Measurements from ENCODE around the gene PRPF39. TPM values are rescaled to one million over a fixed set of nuclear protein-coding genes. Genes with fewer than 3 reads are reported as not detected.

PRPF39 gene
- total and polyA plus RNA-seq, 2 of the 4 experiments (the other 2 are of a cell fraction), result 18.1 to 29.6 TPM

DNA sequence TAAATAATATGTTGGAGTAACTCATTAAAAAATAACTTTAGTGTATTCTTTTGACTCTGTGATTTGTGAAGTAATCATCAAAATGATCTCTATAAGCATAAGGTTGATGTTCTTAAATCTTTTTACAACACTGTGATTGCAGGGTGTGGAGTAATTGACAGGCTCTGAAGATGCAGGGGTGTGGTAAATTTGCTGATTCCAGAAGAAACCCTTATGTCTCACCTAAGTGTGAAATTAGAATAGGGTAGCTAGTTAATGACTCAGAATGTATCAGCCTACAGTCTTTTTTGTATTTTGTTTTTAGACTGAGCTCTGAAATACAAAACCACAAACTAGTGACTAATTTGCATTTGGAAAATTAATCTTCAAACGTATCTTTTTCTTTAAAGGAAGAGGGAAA, 5.9 kb downstream of the PRPF39 start:
- 0 out of 2 replicates have a peak, but pooled peaks cover 1% of the 10 kb centered on the region for H3K36me3 ChIP-seq (ENCODE audit: control insufficient read depth, insufficient read depth, low read length)
- no peak overlapping the region for H2AK9ac ChIP-seq (replicated peaks; ENCODE audit: low read depth, low read length, poor library complexity)
- intact Hi-C loops (cut with micrococcal nuclease) (loop anchor here (5.0 kb wide), 3 partner anchors 128 to 178 kb away; partner anchors contain the start of genes KLHL28 and TOGARAM1), dilution Hi-C loops (cut with HindIII; ENCODE audit: low sequenced_read_pairs, unreplicated experiment) (no loop called here), in situ Hi-C loops (cut with MboI; ENCODE audit: low sequenced_read_pairs) (no loop called here)
- no peak overlapping the region for H2BK20ac ChIP-seq (ENCODE audit: low read depth, low read length)
- H3K4me1 ChIP-seq (ENCODE audit: control insufficient read depth, insufficient read depth, low read length), result peaks cover 2% of the 10 kb centered on the region; the same call in 1 of the 2 replicates
- H4K5ac ChIP-seq (ENCODE audit: low read depth, low read length), result no peak overlapping the region
- H3K9ac ChIP-seq (ENCODE audit: low read depth, low read length), result no peak overlapping the region
- H2BK5ac ChIP-seq (ENCODE audit: low read depth, low read length, poor library complexity, severe bottlenecking), result no peak overlapping the region
- no peak overlapping the region for H3K56ac ChIP-seq (ENCODE audit: extremely low read depth, insufficient read depth, low read length)
- TF ChIP-seq MAFK (IDR thresholded peaks at IDR 0.05; ENCODE audit: low read depth, low read length) (peak; percentile 67), CEBPB (IDR thresholded peaks at IDR 0.05; ENCODE audit: low read depth, low read length) (no peak)
- ChIA-PET CTCF (no interaction called here), POLR2A (ENCODE audit: unreplicated experiment) (no interaction called here)
- H3K4me2 ChIP-seq (ENCODE audit: low read depth, low read length), result no peak overlapping the region
- no peak overlapping the region for H2AK5ac ChIP-seq (ENCODE audit: low read depth, low read length)
- ATAC-seq (ENCODE audit: low read depth) (peak; percentile 52; the same call in 1 of the 2 replicates), DNase-seq (peak; percentile 61)
- H3K9me1 ChIP-seq (ENCODE audit: insufficient read depth, low read length), result peaks cover 7% of the 10 kb centered on the region
- H3K27ac ChIP-seq (ENCODE audit: insufficient read depth, low read length), result no peak overlapping the region
- no peak overlapping the region for H2BK120ac ChIP-seq (ENCODE audit: low read depth, low read length)
- no peaks in the 10 kb centered on the region for H3K9me3 ChIP-seq (ENCODE audit: control insufficient read depth, insufficient read depth, low read length)
- H4K8ac ChIP-seq (ENCODE audit: low read depth in 2 of 2, low read length in 2 of 2), result no peak overlapping the region
- H3K4me3 ChIP-seq (ENCODE audit: insufficient read depth, low read depth, low read length), result no peak overlapping the region
- H3K18ac ChIP-seq (ENCODE audit: low read depth, low read length), result no peak overlapping the region
- H3K14ac ChIP-seq (replicated peaks; ENCODE audit: low read depth, low read length), result no peak overlapping the region
- no peaks in the 10 kb centered on the region for H3K27me3 ChIP-seq (ENCODE audit: control insufficient read depth, insufficient read depth, low read length)
- no peak overlapping the region for H3K4ac ChIP-seq (ENCODE audit: low read depth, low read length)
- WGBS, 2 experiments (ENCODE audit: extremely low coverage in 2 of 2, insufficient read length in 1 of 2), result no CpG with 5 or more reads among the region's 1 CpG
- peaks cover 7 to 34% of the 10 kb centered on the region in 2 experiments; a peak in 3 of 4 replicates for H3K79me1 ChIP-seq (ENCODE audit: low read depth in 1 of 2, low read length in 2 of 2)
- no peak overlapping the region for H2AFZ ChIP-seq (replicated peaks; ENCODE audit: low read length, poor library complexity)
- H4K91ac ChIP-seq (ENCODE audit: insufficient read depth, low read depth, low read length), result no peak overlapping the region
- BruUV-seq (replicated peaks), result no TSS peak
- no peak overlapping the region for H3K23ac ChIP-seq (ENCODE audit: low read depth, low read length)
- no peak overlapping the region for H2BK15ac ChIP-seq (ENCODE audit: low read depth, low read length)
- peaks cover 73% of the 10 kb centered on the region for H4K20me1 ChIP-seq (ENCODE audit: insufficient read depth, low read length)
